SK-N-SH (cell line): ENCODE results near the gene DHRS1. TPM values are rescaled to one million over a fixed set of nuclear protein-coding genes. Genes with fewer than 3 reads are reported as not detected.

Source experiments
- CTCF ChIA-PET: fragments of 300-600, 350-600 bp; formaldehyde crosslinking; extraction: SDS; loops from one replicate; lab custom pipeline; 2021; lab: Yijun Ruan, JAX
- POLR2A ChIA-PET: fragments of 350-600 bp; sonication (Branson Sonifier 250); formaldehyde crosslinking; extraction: SDS; loops from one replicate; lab custom pipeline; 2020; ENCODE audit warnings: antibody characterized with exemption, inconsistent platforms; lab: Yijun Ruan, JAX
- DNase-seq: peaks from one replicate; pipeline ENCODE4 v3.0.0; 2012
- H2AFZ ChIP-seq: fragments of 200-600 bp; sonication (generic); 2 replicates; pipeline ENCODE4 v1.8.1; 2016; ENCODE audit warnings: antibody characterized with exemption, mild to moderate bottlenecking, low read depth
- H3F3A ChIP-seq: fragments of 200-600 bp; sonication (generic); replicated peaks from 2 replicates; pipeline ENCODE3; 2016; ENCODE audit warnings: antibody characterized with exemption, mild to moderate bottlenecking; ENCODE audit not compliant: insufficient read depth
- H3K27ac ChIP-seq, 2 experiments: fragments of 200-500 bp in 1 of 2; fragments of 200-600 bp in 1 of 2; sonication (Bioruptor generic) in 1 of 2; sonication (generic), shearing (Covaris generic) in 1 of 2; 2 replicates each; pipeline versions ENCODE4 v1.5.1 to v1.6.1; 2014 to 2016; ENCODE audit warnings: low read depth in 2 of 2, inconsistent platforms in 1 of 2, low read length in 1 of 2, mild to moderate bottlenecking in 1 of 2, mixed read lengths in 1 of 2
- H3K27me3 ChIP-seq: fragments of 200-600 bp; sonication (generic), shearing (Covaris generic); 2 replicates; pipeline ENCODE4 v1.6.1; 2016; ENCODE audit warnings: mixed run types; ENCODE audit not compliant: insufficient read depth
- H3K36me3 ChIP-seq, 2 experiments: fragments of 200-500 bp in 1 of 2; fragments of 200-600 bp in 1 of 2; sonication (Bioruptor generic) in 1 of 2; sonication (generic) in 1 of 2; replicated peaks in 1 of 2; 2 replicates each; pipeline versions ENCODE3 to v1.5.1; 2014 to 2016; ENCODE audit warnings: low read length in 1 of 2, mild to moderate bottlenecking in 1 of 2; ENCODE audit not compliant: insufficient read depth in 2 of 2, control insufficient read depth in 1 of 2
- H3K4me1 ChIP-seq, 2 experiments: fragments of 200-500 bp in 1 of 2; fragments of 200-600 bp in 1 of 2; sonication (Bioruptor generic) in 1 of 2; sonication (generic), shearing (Covaris generic) in 1 of 2; 2 replicates each; pipeline versions ENCODE4 v1.5.1 to v1.6.1; 2014 to 2016; ENCODE audit warnings: low read depth in 1 of 2, low read length in 1 of 2, mixed run types in 1 of 2; ENCODE audit not compliant: insufficient read depth in 2 of 2, control insufficient read depth in 1 of 2
- H3K4me2 ChIP-seq: fragments of 200-600 bp; sonication (generic), shearing (Covaris generic); 2 replicates; pipeline ENCODE4 v1.6.1; 2017; ENCODE audit warnings: mixed run types
- H3K4me3 ChIP-seq, 2 experiments: fragments of 200-500 bp in 1 of 2; fragments of 200-600 bp in 1 of 2; sonication (Bioruptor generic) in 1 of 2; sonication (generic), shearing (Covaris generic) in 1 of 2; 2 replicates each; pipeline versions ENCODE4 v1.5.1 to v1.8.1; 2014 to 2016; ENCODE audit warnings: low read depth in 2 of 2, inconsistent platforms in 1 of 2, low read length in 1 of 2, mild to moderate bottlenecking in 1 of 2, mixed read lengths in 1 of 2, moderate library complexity in 1 of 2
- H3K79me2 ChIP-seq: fragments of 200-600 bp; sonication (generic); 2 replicates; pipeline ENCODE4 v1.8.1; 2017; ENCODE audit warnings: mild to moderate bottlenecking; ENCODE audit not compliant: insufficient read depth
- H3K9ac ChIP-seq: fragments of 200-600 bp; sonication (generic); 2 replicates; pipeline ENCODE4 v1.6.1; 2017; ENCODE audit warnings: mixed run types
- H3K9me2 ChIP-seq: fragments of 200-600 bp; sonication (generic); 2 replicates; pipeline ENCODE4 v1.6.1; 2017; ENCODE audit warnings: mixed run types
- H3K9me3 ChIP-seq: fragments of 200-600 bp; sonication (generic); 2 replicates; pipeline ENCODE4 v1.6.1; 2017; ENCODE audit warnings: mixed run types, mild to moderate bottlenecking, moderate library complexity
- H4K20me1 ChIP-seq: fragments of 200-600 bp; sonication (generic); 2 replicates; pipeline ENCODE4 v1.6.1; 2017; ENCODE audit warnings: mild to moderate bottlenecking, mixed run types; ENCODE audit not compliant: insufficient read depth
- CHD2 ChIP-seq: fragments of 150-350 bp; IDR thresholded peaks from 2 replicates; pipeline ENCODE4 v1.6.1; 2018; ENCODE audit warnings: low read length; ENCODE audit not compliant: partially characterized antibody
- CTCF ChIP-seq: fragments of 200-600 bp; sonication (generic); IDR thresholded peaks from 2 replicates; pipeline ENCODE4 v1.6.1; 2017; ENCODE audit warnings: antibody characterized with exemption, mild to moderate bottlenecking, moderate library complexity
- ELF1 ChIP-seq: IDR thresholded peaks from 2 replicates; pipeline ENCODE4 v1.4.0; 2012
- EZH2phosphoT487 ChIP-seq: fragments of 200-600 bp; sonication (generic); IDR thresholded peaks from 2 replicates; pipeline ENCODE4 v1.6.1; 2017; ENCODE audit warnings: low read depth, mixed run types, mild to moderate bottlenecking, antibody characterized with exemption, moderate library complexity, borderline replicate concordance
- FOSL2 ChIP-seq: IDR thresholded peaks from 2 replicates; pipeline ENCODE4 v1.4.0; 2012; ENCODE audit warnings: low read depth, mild to moderate bottlenecking, moderate library complexity, borderline replicate concordance
- FOXJ3 ChIP-seq: sonication (generic); formaldehyde crosslinking; IDR thresholded peaks from 2 replicates; pipeline ENCODE4 v1.5.1; 2020; ENCODE audit warnings: mild to moderate bottlenecking, missing genetic modification reagents
- FOXM1 ChIP-seq: IDR thresholded peaks from 2 replicates; pipeline ENCODE4 v1.4.0; 2012; ENCODE audit warnings: low read depth, mild to moderate bottlenecking
- IRF3 ChIP-seq: fragments of 150-350 bp; IDR thresholded peaks from 2 replicates; pipeline ENCODE4 v1.6.1; 2016; ENCODE audit warnings: mild to moderate bottlenecking, low read depth, low read length
- MEF2A ChIP-seq: IDR thresholded peaks from 2 replicates; pipeline ENCODE4 v1.4.0; 2012; ENCODE audit warnings: low read depth, borderline replicate concordance
- NFIC ChIP-seq: IDR thresholded peaks from 2 replicates; pipeline ENCODE4 v1.4.0; 2012; ENCODE audit warnings: borderline replicate concordance
- NRF1 ChIP-seq: IDR thresholded peaks from 2 replicates; pipeline ENCODE4 v1.6.1; 2012; ENCODE audit warnings: low read depth, mild to moderate bottlenecking, low read length
- POLR2AphosphoS5 ChIP-seq: IDR thresholded peaks from 2 replicates; pipeline ENCODE4 v1.6.1; 2012; ENCODE audit warnings: low read depth, low read length
- RAD21 ChIP-seq: IDR thresholded peaks from 2 replicates; pipeline ENCODE4 v1.6.1; 2012; ENCODE audit warnings: mild to moderate bottlenecking, low read length
- RCOR1 ChIP-seq: fragments of 150-350 bp; IDR thresholded peaks from 2 replicates; pipeline ENCODE4 v1.6.1; 2017; ENCODE audit warnings: antibody characterized with exemption, low read length
- RFX5 ChIP-seq: IDR thresholded peaks from 2 replicates; pipeline ENCODE4 v1.6.1; 2012; ENCODE audit warnings: mild to moderate bottlenecking, improper control_type of control experiment, low read length
- TCF12 ChIP-seq: IDR thresholded peaks from 2 replicates; pipeline ENCODE4 v1.4.0; 2012
- TEAD4 ChIP-seq: IDR thresholded peaks from 2 replicates; pipeline ENCODE4 v1.4.0; 2012; ENCODE audit warnings: mild to moderate bottlenecking, borderline replicate concordance; ENCODE audit not compliant: insufficient read depth
- ZBTB33 ChIP-seq: IDR thresholded peaks from 2 replicates; pipeline ENCODE4 v1.4.0; 2012; ENCODE audit warnings: low read depth, borderline replicate concordance
- WGBS: methylation state at CpG from one replicate; pipeline ENCODE4 v1.1.6; 2017; ENCODE audit warnings: low lambda C conversion rate; 5-methylcytosine and 5-hydroxymethylcytosine counted together
- polyA plus RNA-seq, 3 experiments: library from polyadenylated mRNA; depleted of rRNA; stranded (reverse); fragments of >200 nt; gene quantifications; 2 replicates each; pipeline ENCODE4 v1.2.3, GENCODE V29; 2012

The DHRS1 gene
- polyA plus RNA-seq, 1 of the 3 experiments (the other 2 are of a cell fraction): 65.4 TPM

GRCh38 chr14:24283796-24284460, 15.7 kb downstream of the DHRS1 start (continued):
- no peak for TF ChIP-seq NRF1
- no peak for TF ChIP-seq FOXJ3 (CRISPR knock-in tag)
- TF ChIP-seq IRF3: no peak

GRCh38 chr14:24282736-24283135, 16.8 kb downstream of the DHRS1 start:
- H3K4me3 ChIP-seq: no peak overlapping the region
- H3K9me2 ChIP-seq: no peaks in the 10 kb centered on the region
- no peak overlapping the region for H3K4me2 ChIP-seq
- no peaks in the 10 kb centered on the region for H3K27me3 ChIP-seq
- peaks cover 0 to 10% of the 10 kb centered on the region in 2 experiments; a peak in 1 of 4 replicates for H3K4me1 ChIP-seq
- no peak for DNase-seq
- ChIA-PET POLR2A (interaction anchor here (1.2 kb wide), 2 partner anchors 12 to 41 kb away, joined by 4 to 5 read pairs; partner anchors contain the start of genes RABGGTA and TINF2), CTCF (interaction anchor here (2.0 to 8.9 kb wide), 4 partner anchors 9 to 40 kb away, joined by 10 to 87 read pairs (median 33); partner anchors contain the start of genes CIDEB, DHRS1, NOP9 and TINF2)
- H3K9ac ChIP-seq: no peak overlapping the region
- H3F3A ChIP-seq: no peaks in the 10 kb centered on the region
- H3K79me2 ChIP-seq: no peaks in the 10 kb centered on the region
- H2AFZ ChIP-seq: no peak overlapping the region
- H4K20me1 ChIP-seq: no peaks in the 10 kb centered on the region
- no peaks in the 10 kb centered on the region for H3K36me3 ChIP-seq
- H3K27ac ChIP-seq: no peak overlapping the region
- 52% methylated on average over 3 of the region's 3 CpGs for WGBS
- TF ChIP-seq RFX5 (no peak), TEAD4 (no peak), RCOR1 (no peak), NFIC (no peak), EZH2phosphoT487 (no peak), MEF2A (no peak), IRF3 (no peak), FOSL2 (no peak), POLR2AphosphoS5 (no peak), CHD2 (no peak), ELF1 (no peak)
- no peaks in the 10 kb centered on the region for H3K9me3 ChIP-seq

GRCh38 chr14:24281636-24282035, 17.9 kb downstream of the DHRS1 start:
- Histone ChIP-seq H3K27ac (no peak overlapping the region), H3K4me1 (peaks cover 0 to 10% of the 10 kb centered on the region in 2 experiments; a peak in 1 of 4 replicates), H3K4me3 (no peak overlapping the region), H3K9me2 (no peaks in the 10 kb centered on the region), H3K9ac (no peak overlapping the region), H3K79me2 (no peaks in the 10 kb centered on the region), H3K4me2 (no peak overlapping the region), H3F3A (no peaks in the 10 kb centered on the region), H3K27me3 (no peaks in the 10 kb centered on the region), H3K36me3 (no peaks in the 10 kb centered on the region), H3K9me3 (no peaks in the 10 kb centered on the region), H4K20me1 (no peaks in the 10 kb centered on the region), H2AFZ (no peak overlapping the region)
- WGBS: 87% methylated on average over 7 of the region's 7 CpGs
- DNase-seq: no peak
- ChIA-PET POLR2A (no interaction called here), CTCF (interaction anchor here (1.0 to 8.9 kb wide), 6 partner anchors 10 to 150 kb away, joined by 3 to 87 read pairs (median 14); partner anchors contain the start of genes CIDEB, DHRS1, NOP9 and RABGGTA)
- no peak for TF ChIP-seq CHD2
- TF ChIP-seq ZBTB33: no peak
- no peak for TF ChIP-seq RAD21
- no peak for TF ChIP-seq CTCF
- no peak for TF ChIP-seq FOXM1
- no peak for TF ChIP-seq TCF12
- TF ChIP-seq IRF3: no peak
